DND-41 (cell line): ENCODE results near the gene SPAG16.

Source experiments
- EZH2 ChIP-seq: IDR thresholded peaks from 3 replicates; pipeline ENCODE4 v1.6.1; 2012; ENCODE audit warnings: borderline replicate concordance, low read depth, mild to moderate bottlenecking, moderate library complexity, low read length, inconsistent platforms; ENCODE audit not compliant: severe bottlenecking
- TF ChIP-seq, protein P1 (sequence below): IDR thresholded peaks from 2 replicates; pipeline ENCODE4 v1.5.1; 2012; ENCODE audit warnings: borderline replicate concordance, low read length, moderate library complexity, mild to moderate bottlenecking; ENCODE audit not compliant: poor library complexity, severe bottlenecking; ENCODE audit errors: extremely low read depth

DNA sequence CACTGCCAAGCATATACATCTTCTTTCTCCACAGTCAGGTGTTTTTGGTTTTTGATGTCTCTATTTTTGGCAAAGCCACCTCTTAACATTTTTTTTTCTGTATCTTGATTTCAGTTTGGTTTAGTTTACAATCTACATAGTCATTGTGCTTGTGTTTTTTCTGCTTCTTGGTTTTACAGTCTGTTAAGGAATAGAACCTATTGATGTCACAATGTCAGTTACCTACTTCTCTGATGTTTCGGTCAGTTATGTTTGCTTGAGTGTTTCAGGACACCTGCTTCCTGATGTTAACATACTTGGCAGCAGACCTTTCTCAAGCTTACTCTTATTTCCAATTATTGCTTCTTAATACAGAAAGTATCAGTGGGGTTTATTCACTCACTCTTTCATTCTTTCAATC is 253.3 kb downstream of the SPAG16 start:
- no peak for TF ChIP-seq EZH2
- TF ChIP-seq, protein P1, sequence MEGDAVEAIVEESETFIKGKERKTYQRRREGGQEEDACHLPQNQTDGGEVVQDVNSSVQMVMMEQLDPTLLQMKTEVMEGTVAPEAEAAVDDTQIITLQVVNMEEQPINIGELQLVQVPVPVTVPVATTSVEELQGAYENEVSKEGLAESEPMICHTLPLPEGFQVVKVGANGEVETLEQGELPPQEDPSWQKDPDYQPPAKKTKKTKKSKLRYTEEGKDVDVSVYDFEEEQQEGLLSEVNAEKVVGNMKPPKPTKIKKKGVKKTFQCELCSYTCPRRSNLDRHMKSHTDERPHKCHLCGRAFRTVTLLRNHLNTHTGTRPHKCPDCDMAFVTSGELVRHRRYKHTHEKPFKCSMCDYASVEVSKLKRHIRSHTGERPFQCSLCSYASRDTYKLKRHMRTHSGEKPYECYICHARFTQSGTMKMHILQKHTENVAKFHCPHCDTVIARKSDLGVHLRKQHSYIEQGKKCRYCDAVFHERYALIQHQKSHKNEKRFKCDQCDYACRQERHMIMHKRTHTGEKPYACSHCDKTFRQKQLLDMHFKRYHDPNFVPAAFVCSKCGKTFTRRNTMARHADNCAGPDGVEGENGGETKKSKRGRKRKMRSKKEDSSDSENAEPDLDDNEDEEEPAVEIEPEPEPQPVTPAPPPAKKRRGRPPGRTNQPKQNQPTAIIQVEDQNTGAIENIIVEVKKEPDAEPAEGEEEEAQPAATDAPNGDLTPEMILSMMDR: no peak
